HUES64 (cell line): ENCODE measurements around the gene NCOA4.
"Not testable (repeated sequence)": the region's sequence is repeated elsewhere in the genome, so short reads cannot be mapped to it uniquely, and the experiment has no call there.

Source experiments
- H3K27ac ChIP-seq: 2 replicates; pipeline ENCODE4 v1.7.0; 2013; ENCODE audit warnings: low read depth, low read length, inconsistent platforms
- H3K27me3 ChIP-seq: 2 replicates; pipeline ENCODE4 v1.6.1; 2013; ENCODE audit warnings: mild to moderate bottlenecking, low read length; ENCODE audit not compliant: insufficient read depth
- H3K36me3 ChIP-seq: 2 replicates; pipeline ENCODE4 v1.6.1; 2013; ENCODE audit warnings: mild to moderate bottlenecking, low read length; ENCODE audit not compliant: insufficient read depth
- H3K4me1 ChIP-seq: 2 replicates; pipeline ENCODE4 v1.6.1; 2013; ENCODE audit warnings: mild to moderate bottlenecking, low read length, moderate library complexity; ENCODE audit not compliant: insufficient read depth
- H3K4me3 ChIP-seq: 2 replicates; pipeline ENCODE4 v1.5.1; 2013; ENCODE audit warnings: mild to moderate bottlenecking, low read length, moderate library complexity
- H3K9ac ChIP-seq: 2 replicates; pipeline ENCODE4 v1.6.1; 2013; ENCODE audit warnings: mild to moderate bottlenecking, low read depth, low read length
- H3K9me3 ChIP-seq: 2 replicates; pipeline ENCODE4 v1.6.1; 2013; ENCODE audit warnings: low read depth, low read length; ENCODE audit not compliant: insufficient read depth
- WGBS: fragments of 150-250, 120-280 bp; methylation state at CpG from one replicate; pipeline ENCODE4 v1.1.7; 2013; ENCODE audit warnings: missing lambda C conversion rate; 5-methylcytosine and 5-hydroxymethylcytosine counted together

The NCOA4 gene

DNA sequence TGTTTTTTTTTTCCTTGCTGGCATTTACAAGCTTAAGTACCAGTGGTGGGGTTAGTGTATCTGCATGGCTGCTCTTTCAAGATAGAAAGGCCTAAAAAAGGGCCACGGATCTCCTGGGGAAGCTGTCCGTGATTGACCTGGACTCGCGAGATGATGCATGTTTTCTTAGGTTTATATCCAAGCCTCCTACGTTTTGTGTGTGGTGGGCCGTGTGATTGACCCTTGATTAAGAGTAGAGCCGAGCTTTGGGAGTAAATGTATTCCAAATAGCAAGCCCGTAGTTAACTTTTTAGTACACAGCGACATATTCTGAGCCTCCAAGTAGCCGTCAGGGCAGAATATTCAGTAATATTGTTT lies 57.6 kb downstream of the NCOA4 start:
- Histone ChIP-seq H3K27ac (peak overlapping the region; percentile 82), H3K9ac (peak overlapping the region; percentile 94), H3K4me3 (peak overlapping the region; percentile 96), H3K36me3 (peaks cover 15% of the 10 kb centered on the region)
- not testable (repeated sequence) for H3K9me3 ChIP-seq, H3K4me1 ChIP-seq, H3K27me3 ChIP-seq
- WGBS = 0% methylated on average over 8 of the region's 10 CpGs

DNA sequence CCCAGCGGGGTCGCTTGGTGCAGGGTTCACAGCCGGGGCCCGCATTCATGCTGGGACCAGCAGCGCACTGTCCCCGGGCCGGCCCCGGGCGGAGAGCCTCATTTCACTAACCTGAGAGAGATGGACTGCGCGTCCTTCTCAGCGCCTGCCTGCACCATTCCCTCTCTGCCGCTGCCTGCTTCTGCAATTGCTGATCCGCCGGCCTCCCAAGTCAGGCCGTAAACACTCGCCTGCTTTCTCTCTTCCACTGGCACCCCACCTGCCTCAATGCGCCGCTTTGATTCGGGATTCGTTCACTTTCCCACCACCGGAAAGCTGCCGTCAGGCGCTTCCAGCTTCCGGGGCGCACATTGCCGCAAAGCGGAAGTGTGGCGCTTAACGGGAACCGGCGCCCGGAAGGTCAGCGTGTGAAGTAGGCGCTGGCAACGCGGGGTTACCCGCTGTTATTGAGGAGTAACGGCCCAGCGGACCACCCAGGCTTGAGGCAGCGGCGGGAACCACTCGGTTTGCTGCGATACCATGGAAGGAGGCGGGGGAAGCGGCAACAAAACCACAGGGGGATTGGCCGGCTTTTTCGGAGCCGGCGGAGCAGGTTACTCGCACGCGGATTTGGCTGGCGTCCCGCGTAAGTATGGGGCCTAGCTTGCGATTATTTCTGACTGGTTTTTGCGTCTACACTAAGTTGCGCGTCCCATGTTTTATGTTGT lies 58.2 kb downstream of the NCOA4 start, which contains the start of gene TIMM23:
Gene TIMM23 (plus strand): TSS at position 384 of the 707 bp plus-strand sequence. CDS start 136 bp downstream, at position 520.
- peak within 1 kb of the TSS; percentile 94 for H3K9ac ChIP-seq
- H3K27me3 ChIP-seq, H3K4me1 ChIP-seq, H3K9me3 ChIP-seq: not testable (repeated sequence)
- peak within 1 kb of the TSS; percentile 96 for H3K4me3 ChIP-seq
- peaks cover 12% of the 10 kb centered on the region for H3K36me3 ChIP-seq
- peak within 1 kb of the TSS; percentile 82 for H3K27ac ChIP-seq
- WGBS = under 1% methylated on average over 60 of the region's 60 CpGs

DNA sequence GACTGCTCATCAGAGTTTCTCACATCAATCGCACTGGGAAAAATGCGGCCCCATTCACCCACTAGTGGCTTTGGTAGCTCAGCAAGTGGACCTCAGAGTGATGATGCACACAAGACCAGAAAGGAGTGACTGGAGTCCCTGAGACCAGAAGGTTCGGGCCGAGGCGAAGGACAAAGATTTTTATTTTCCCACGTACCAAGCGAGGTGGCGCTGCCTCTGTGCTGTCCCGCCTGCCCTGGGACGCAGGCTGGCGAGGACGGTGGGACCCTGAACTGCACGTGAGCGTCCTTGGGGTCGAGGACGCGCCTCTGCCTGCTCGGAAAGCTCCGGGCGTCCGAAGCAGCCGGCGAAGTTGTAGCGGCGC lies 58.7 kb downstream of the NCOA4 start:
- H3K27ac ChIP-seq = peak overlapping the region; percentile 80; the same call in 1 of the 2 replicates
- not testable (repeated sequence) for H3K27me3 ChIP-seq, H3K9me3 ChIP-seq, H3K4me1 ChIP-seq
- 1% methylated on average over 25 of the region's 25 CpGs for WGBS
- H3K36me3 ChIP-seq = peaks cover 11% of the 10 kb centered on the region
- H3K4me3 ChIP-seq = peak overlapping the region; percentile 96
- H3K9ac ChIP-seq = peak overlapping the region; percentile 94

DNA sequence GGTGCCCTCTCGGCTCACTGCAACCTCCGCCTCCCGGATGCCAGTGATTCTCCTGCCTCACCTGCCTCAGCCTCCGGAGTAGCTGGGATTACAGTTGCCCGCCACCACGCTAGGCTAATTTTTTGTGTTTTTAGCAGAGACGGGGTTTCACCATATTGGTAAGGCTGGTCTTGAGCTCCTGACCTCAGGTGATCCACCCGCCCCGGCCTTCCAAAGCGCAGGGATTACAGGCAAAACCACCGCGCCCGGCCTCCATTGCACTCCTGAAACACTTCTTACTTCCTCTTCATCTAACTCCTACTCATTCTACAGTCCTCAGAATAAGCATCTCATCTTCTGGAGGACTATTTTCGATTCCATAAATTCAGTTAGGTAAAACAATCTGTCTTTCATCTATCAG lies 59.4 kb downstream of the NCOA4 start:
- not testable (repeated sequence) for H3K27ac ChIP-seq, H3K9me3 ChIP-seq, H3K4me1 ChIP-seq, H3K27me3 ChIP-seq, H3K36me3 ChIP-seq
- 71% methylated on average over 14 of the region's 14 CpGs for WGBS
- Histone ChIP-seq H3K9ac (peak overlapping the region; percentile 94), H3K4me3 (peak overlapping the region; percentile 96)

DNA sequence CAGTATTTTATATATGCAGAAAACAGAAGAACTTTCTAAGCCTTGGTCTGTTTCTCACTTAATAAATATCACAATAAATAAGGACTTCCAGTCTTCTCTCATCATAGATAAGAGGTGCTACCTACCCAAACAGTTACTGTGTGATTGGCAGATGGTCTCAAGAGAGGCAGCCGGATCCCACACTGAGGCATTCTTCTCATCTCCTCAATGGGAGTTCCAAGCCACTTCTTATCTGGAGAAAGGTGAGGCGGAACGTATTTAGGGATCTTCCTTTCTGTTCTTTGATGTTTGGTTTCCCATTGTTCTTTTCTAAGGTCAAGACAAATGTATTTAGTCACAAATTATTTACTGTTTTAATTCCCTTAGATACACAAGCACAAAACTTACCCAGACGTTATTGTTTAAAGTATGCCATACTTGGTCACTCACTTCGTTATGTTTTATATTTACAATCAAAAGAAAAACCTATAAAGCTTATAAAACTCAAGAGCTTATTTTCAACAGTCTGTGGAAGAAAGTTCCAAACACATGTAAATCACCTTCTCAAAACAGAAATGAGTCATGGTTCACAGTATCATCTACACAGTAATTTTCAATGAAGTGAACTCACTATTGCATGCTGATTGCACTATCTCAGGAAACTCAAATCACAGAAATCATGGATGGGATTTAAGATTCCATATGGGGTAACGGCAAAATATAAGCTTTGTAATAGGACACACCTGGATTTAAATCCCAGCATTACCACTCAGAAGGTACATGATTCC lies 67.6 kb downstream of the NCOA4 start:
- H3K9ac ChIP-seq, H3K4me3 ChIP-seq, H3K27ac ChIP-seq, H3K27me3 ChIP-seq, H3K9me3 ChIP-seq, H3K4me1 ChIP-seq: not testable (repeated sequence)
- 100% methylated on average over 1 of the region's 6 CpGs for WGBS
- H3K36me3 ChIP-seq = peaks cover 13% of the 10 kb centered on the region

DNA sequence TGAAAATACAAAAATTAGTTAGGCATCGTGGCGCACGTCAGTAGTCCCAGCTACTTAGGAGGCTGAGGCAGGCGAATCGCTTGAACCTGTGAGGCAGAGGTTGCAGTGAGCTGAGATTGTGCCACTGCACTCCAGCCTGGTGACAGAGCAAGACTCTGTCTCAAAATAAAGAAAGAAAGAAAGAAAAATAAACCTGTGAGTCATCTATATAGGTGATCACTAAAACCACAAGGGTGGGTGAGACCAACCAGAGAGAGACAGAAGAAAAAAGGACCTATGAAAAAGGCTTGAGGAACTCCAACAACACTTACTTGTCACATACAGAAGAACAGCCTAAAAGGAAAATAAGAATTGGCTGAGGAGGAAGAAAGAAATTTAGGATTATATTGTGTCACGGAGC lies 72.5 kb downstream of the NCOA4 start:
- peak overlapping the region; percentile 40; the same call in 1 of the 2 replicates for H3K9ac ChIP-seq
- H3K4me3 ChIP-seq, H3K27ac ChIP-seq, H3K9me3 ChIP-seq, H3K27me3 ChIP-seq, H3K36me3 ChIP-seq, H3K4me1 ChIP-seq: not testable (repeated sequence)
- 97% methylated on average over 6 of the region's 6 CpGs for WGBS

DNA sequence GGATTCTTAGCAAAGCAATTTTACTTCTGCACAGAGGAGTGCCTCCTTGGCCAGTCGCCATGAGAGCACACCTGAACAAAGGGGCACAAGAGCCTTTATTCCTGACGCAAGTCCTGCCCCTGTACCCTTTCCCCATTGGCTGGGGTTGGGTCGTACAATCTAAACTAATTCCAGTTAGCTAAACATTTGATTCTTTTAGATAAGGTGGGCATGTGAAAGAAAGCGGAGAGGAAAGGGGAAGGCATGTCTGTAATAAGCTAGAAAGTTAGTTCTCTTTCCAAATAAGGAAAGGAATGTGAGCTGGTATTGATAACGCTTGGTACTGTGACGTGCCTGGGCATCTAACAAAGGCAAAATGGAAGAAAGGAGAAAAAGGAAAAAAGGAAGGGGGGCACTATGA lies 73.8 kb downstream of the NCOA4 start:
- peak overlapping the region; percentile 40; the same call in 1 of the 2 replicates for H3K9ac ChIP-seq
- WGBS = no CpG with 5 or more reads among the region's 6 CpGs
- H3K27ac ChIP-seq = peak overlapping the region; percentile 64; the same call in 1 of the 2 replicates
- not testable (repeated sequence) for H3K9me3 ChIP-seq, H3K27me3 ChIP-seq, H3K4me3 ChIP-seq, H3K4me1 ChIP-seq
- peaks cover 12% of the 10 kb centered on the region for H3K36me3 ChIP-seq
